ENCODE results near the gene PTRH1. TPM values are rescaled to one million over a fixed set of nuclear protein-coding genes. Genes with fewer than 3 reads are reported as not detected.
A peak's percentile ranks its signal among the peaks of the same experiment; 100 is the strongest.

Gene PTRH1
- total and polyA plus RNA-seq, 2 of the 13 experiments (the other 11 are each of a cell fraction or from before 2014, with no cell fraction given): 4.0 to 10.4 TPM

DNA sequence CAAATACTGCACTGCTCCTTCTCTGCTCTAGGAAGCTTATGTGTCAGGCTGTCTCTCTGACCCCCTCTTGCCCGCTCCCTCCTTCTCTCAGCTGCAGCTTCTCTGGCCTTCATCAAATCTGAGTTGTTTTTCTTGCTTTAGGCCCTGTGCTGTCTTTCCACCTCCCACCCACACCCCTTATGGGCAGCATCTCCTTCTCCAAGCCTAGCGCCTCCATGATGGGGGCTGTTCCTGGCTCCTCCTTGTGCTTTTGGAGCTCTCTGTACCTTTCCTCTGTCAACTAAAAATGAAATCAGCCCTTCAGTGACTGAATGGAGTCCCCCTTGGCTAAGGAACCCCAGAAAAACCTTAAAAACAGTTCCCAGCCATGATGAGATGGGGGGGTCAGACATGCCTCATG lies 15.3 kb downstream of the PTRH1 start (continued):
- TF ChIP-seq, protein P1, sequence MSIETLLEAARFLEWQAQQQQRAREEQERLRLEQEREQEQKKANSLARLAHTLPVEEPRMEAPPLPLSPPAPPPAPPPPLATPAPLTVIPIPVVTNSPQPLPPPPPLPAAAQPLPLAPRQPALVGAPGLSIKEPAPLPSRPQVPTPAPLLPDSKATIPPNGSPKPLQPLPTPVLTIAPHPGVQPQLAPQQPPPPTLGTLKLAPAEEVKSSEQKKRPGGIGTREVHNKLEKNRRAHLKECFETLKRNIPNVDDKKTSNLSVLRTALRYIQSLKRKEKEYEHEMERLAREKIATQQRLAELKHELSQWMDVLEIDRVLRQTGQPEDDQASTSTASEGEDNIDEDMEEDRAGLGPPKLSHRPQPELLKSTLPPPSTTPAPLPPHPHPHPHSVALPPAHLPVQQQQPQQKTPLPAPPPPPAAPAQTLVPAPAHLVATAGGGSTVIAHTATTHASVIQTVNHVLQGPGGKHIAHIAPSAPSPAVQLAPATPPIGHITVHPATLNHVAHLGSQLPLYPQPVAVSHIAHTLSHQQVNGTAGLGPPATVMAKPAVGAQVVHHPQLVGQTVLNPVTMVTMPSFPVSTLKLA (IDR thresholded peaks at IDR 0.05): no peak
- no peak for TF ChIP-seq ZBTB1 (CRISPR knock-in tag; IDR thresholded peaks at IDR 0.05; ENCODE audit: borderline replicate concordance)
- TF ChIP-seq ZNF354B (CRISPR knock-in tag; IDR thresholded peaks at IDR 0.05): no peak
- no peak for TF ChIP-seq CREM (IDR thresholded peaks at IDR 0.05)
- no peak for TF ChIP-seq CREM (CRISPR knock-in tag; IDR thresholded peaks at IDR 0.05)
- TF ChIP-seq, protein P2, sequence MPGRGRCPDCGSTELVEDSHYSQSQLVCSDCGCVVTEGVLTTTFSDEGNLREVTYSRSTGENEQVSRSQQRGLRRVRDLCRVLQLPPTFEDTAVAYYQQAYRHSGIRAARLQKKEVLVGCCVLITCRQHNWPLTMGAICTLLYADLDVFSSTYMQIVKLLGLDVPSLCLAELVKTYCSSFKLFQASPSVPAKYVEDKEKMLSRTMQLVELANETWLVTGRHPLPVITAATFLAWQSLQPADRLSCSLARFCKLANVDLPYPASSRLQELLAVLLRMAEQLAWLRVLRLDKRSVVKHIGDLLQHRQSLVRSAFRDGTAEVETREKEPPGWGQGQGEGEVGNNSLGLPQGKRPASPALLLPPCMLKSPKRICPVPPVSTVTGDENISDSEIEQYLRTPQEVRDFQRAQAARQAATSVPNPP (CRISPR knock-in tag; IDR thresholded peaks at IDR 0.05): no peak

DNA sequence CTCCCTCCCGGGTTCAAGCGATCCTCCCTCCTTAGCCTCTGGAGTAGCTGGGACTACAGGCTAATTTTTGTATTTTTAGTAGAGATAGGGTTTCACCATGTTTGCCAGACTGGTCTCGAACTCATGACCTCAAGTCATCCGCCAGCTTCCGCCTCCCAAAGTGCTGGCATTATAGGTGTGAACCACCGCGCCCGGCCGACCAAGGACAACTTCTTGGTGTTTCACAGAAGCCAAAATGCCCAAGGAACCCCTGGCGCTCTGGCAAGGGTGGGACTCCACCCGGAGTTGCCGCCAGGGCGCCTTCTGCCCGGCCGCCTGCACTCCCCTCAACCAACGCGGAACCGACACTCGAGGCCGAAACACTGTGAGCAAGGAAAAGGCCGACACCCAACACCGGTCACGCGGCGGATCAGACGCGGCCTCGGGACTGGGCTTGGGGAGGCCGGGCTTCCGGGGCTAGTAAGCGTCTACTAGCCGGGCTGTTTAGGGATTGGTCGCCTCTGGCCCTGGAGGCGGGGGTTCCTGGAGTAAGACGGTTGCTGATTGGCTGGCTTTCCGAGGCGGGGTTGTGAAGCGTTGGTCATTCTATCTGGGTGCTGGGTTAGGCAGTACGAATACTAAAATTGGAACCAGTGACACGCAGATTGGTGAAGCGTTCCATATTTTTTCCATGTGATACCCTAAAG lies 16.3 kb downstream of the PTRH1 start:
- H3K4me2 ChIP-seq (ENCODE audit: low read depth, low read length): no peak overlapping the region
- no peak for TF ChIP-seq PTBP1 (IDR thresholded peaks at IDR 0.05; ENCODE audit: low read depth, low read length, poor library complexity, severe bottlenecking)
- 0 out of 2 replicates have a peak, but pooled peaks have one; percentile 18 for TF ChIP-seq NFYB (CRISPR knock-in tag; IDR thresholded peaks at IDR 0.05)
- ChIA-PET CTCF (ENCODE audit: low intra/inter-chr PET ratio, low total read pairs) (no interaction called here), POLR2A (no interaction called here)
- FAIRE-seq: no peak
- DNase-seq (ENCODE audit: low spot score): no peak
- H3K9ac ChIP-seq (ENCODE audit: insufficient read depth, low read depth, low read length): no peak overlapping the region
- no peaks in the 10 kb centered on the region for H3K79me2 ChIP-seq (ENCODE audit: insufficient read depth, low read length)
- BruUV-seq (replicated peaks): no TSS peak
- no peak overlapping the region for H3K4me3 ChIP-seq (replicated peaks in 1 of 3; ENCODE audit: insufficient read depth in 1 of 3, low read depth in 2 of 3, low read length in 3 of 3)
- H3K27ac ChIP-seq (ENCODE audit: extremely low read length, insufficient read depth, low read length): no peak overlapping the region
- peak; percentile 41; the same call in 2 of the 3 replicates for ATAC-seq
- peaks cover 10% of the 10 kb centered on the region; the same call in 1 of the 2 replicates for H3K4me1 ChIP-seq (ENCODE audit: insufficient read depth, low read length)
- intact Hi-C loops (cut with micrococcal nuclease; ENCODE audit: unreplicated experiment): no loop called here
- no peaks in the 10 kb centered on the region for H3K36me3 ChIP-seq (replicated peaks in 1 of 2; ENCODE audit: control insufficient read depth in 1 of 2, insufficient read depth in 2 of 2, low read length in 2 of 2)
- in situ Hi-C loops (cut with HindIII; ENCODE audit: extremely low pct_ligation_motif_present, low pct_unique_long_range_greater_than_20kb): no loop called here
- no peaks in the 10 kb centered on the region for H3K9me3 ChIP-seq (ENCODE audit: low read length)
- H2AFZ ChIP-seq (ENCODE audit: low read length): no peak overlapping the region
- H3K27me3 ChIP-seq (ENCODE audit: control insufficient read depth in 1 of 2, insufficient read depth in 2 of 2, low read length in 2 of 2): peaks cover 0 to 4% of the 10 kb centered on the region in 2 experiments; a peak in 1 of 5 replicates
- 86% methylated on average over 40 of the region's 41 CpGs for WGBS (ENCODE audit: low lambda C conversion rate)
- H4K20me1 ChIP-seq (ENCODE audit: insufficient read depth, low read length): no peaks in the 10 kb centered on the region
